Breast epithelium (tissue), 3 donors: ENCODE results near the gene ITPR2.

Source experiments
- POLR2A ChIP-seq: fragments of 450-650 bp; IDR thresholded peaks from one replicate; pipeline ENCODE4 v1.6.1; 2016; ENCODE audit warnings: antibody characterized with exemption, mild to moderate bottlenecking, moderate library complexity
- POLR2AphosphoS5 ChIP-seq, 3 donors: sonication (generic); formaldehyde crosslinking; IDR thresholded peaks; one replicate each; pipeline ENCODE4 v1.6.1; 2017; ENCODE audit warnings: antibody characterized with exemption in 3 of 3
- TF ChIP-seq, protein P1 (sequence below), 3 donors: fragments of 450-650 bp; IDR thresholded peaks; one replicate each; pipeline ENCODE4 v1.5.1; 2016 to 2017; ENCODE audit warnings: antibody characterized with exemption in 3 of 3, mild to moderate bottlenecking in 3 of 3, moderate library complexity in 3 of 3

DNA sequence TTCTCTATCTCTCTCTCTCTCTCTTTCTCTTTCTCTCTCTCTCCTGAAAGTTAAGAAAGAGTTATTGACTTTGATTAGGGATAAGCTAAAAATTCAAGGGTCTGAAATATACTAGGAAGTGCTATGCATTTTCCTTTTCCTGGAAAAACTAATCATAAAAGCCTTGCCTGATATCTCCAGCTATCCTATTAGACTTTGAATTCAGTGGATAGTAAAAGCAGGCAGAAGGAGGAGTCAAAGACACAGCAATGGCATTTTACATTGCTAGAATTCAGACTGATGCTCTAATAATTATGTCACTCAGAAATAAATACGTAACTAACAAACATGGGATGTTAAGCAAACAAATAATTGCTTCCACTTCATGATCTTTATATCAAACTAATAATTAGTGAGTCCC is 365.6 kb downstream of the ITPR2 start:
- TF ChIP-seq, protein P1, sequence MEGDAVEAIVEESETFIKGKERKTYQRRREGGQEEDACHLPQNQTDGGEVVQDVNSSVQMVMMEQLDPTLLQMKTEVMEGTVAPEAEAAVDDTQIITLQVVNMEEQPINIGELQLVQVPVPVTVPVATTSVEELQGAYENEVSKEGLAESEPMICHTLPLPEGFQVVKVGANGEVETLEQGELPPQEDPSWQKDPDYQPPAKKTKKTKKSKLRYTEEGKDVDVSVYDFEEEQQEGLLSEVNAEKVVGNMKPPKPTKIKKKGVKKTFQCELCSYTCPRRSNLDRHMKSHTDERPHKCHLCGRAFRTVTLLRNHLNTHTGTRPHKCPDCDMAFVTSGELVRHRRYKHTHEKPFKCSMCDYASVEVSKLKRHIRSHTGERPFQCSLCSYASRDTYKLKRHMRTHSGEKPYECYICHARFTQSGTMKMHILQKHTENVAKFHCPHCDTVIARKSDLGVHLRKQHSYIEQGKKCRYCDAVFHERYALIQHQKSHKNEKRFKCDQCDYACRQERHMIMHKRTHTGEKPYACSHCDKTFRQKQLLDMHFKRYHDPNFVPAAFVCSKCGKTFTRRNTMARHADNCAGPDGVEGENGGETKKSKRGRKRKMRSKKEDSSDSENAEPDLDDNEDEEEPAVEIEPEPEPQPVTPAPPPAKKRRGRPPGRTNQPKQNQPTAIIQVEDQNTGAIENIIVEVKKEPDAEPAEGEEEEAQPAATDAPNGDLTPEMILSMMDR (IDR thresholded peaks at IDR 0.05), result no peak
- TF ChIP-seq POLR2AphosphoS5 (IDR thresholded peaks at IDR 0.05) (no peak), POLR2A (no peak)
